DND-41 (cell line): ENCODE results near the gene TBCK.

Experiments
- ATAC-seq: fragments of 200-7000 bp; cut with Tn5 transposase; 3 replicates; pipeline ENCODE4 v1.9.1; 2021; ENCODE audit warnings: low read depth; ENCODE audit not compliant: insufficient read depth
- DNase-seq: peaks from one replicate; pipeline ENCODE4 v3.0.0-alpha.2; 2020
- H2AFZ ChIP-seq: 2 replicates; pipeline ENCODE4 v1.6.0; 2012; ENCODE audit warnings: low read depth, low read length
- H3K27ac ChIP-seq: 2 replicates; pipeline ENCODE4 v1.5.1; 2012; ENCODE audit warnings: low read length, inconsistent platforms
- H3K27me3 ChIP-seq: fragments of 200-600 bp; sonication (generic); 2 replicates; pipeline ENCODE4 v1.6.0; 2012; ENCODE audit warnings: low read length, mild to moderate bottlenecking, inconsistent platforms; ENCODE audit not compliant: insufficient read depth, poor library complexity
- H3K36me3 ChIP-seq: 2 replicates; pipeline ENCODE4 v1.5.1; 2012; ENCODE audit warnings: low read length, inconsistent platforms; ENCODE audit not compliant: insufficient read depth
- H3K4me1 ChIP-seq: 2 replicates; pipeline ENCODE4 v1.5.1; 2012; ENCODE audit warnings: mild to moderate bottlenecking, low read length; ENCODE audit not compliant: insufficient read depth
- H3K4me2 ChIP-seq: 2 replicates; pipeline ENCODE4 v1.6.0; 2012; ENCODE audit warnings: mild to moderate bottlenecking, moderate library complexity, low read length, inconsistent platforms; ENCODE audit not compliant: insufficient read depth
- H3K4me3 ChIP-seq, 2 experiments: fragments of 200-600 bp in 1 of 2; shearing (Covaris generic) in 1 of 2; 2 replicates each; pipeline ENCODE4 v1.5.1; 2012 to 2016; ENCODE audit warnings: inconsistent platforms in 2 of 2, low read length in 2 of 2, mild to moderate bottlenecking in 2 of 2, low read depth in 1 of 2, moderate library complexity in 1 of 2
- H3K79me2 ChIP-seq: 2 replicates; pipeline ENCODE4 v1.6.0; 2012; ENCODE audit warnings: low read length, inconsistent platforms; ENCODE audit not compliant: insufficient read depth
- H3K9ac ChIP-seq: 2 replicates; pipeline ENCODE4 v1.6.0; 2012; ENCODE audit warnings: low read depth, mild to moderate bottlenecking, inconsistent platforms, low read length, moderate library complexity
- H3K9me3 ChIP-seq: 2 replicates; pipeline ENCODE4 v1.5.1; 2012; ENCODE audit warnings: low read length, moderate library complexity, mild to moderate bottlenecking, inconsistent platforms; ENCODE audit not compliant: insufficient read depth, severe bottlenecking
- H4K20me1 ChIP-seq: 2 replicates; pipeline ENCODE4 v1.6.0; 2012; ENCODE audit warnings: low read length; ENCODE audit not compliant: insufficient read depth
- EZH2 ChIP-seq: IDR thresholded peaks from 3 replicates; pipeline ENCODE4 v1.6.1; 2012; ENCODE audit warnings: borderline replicate concordance, low read depth, mild to moderate bottlenecking, moderate library complexity, low read length, inconsistent platforms; ENCODE audit not compliant: severe bottlenecking
- TF ChIP-seq, protein P1 (sequence below): IDR thresholded peaks from 2 replicates; pipeline ENCODE4 v1.5.1; 2012; ENCODE audit warnings: borderline replicate concordance, low read length, moderate library complexity, mild to moderate bottlenecking; ENCODE audit not compliant: poor library complexity, severe bottlenecking; ENCODE audit errors: extremely low read depth

Gene TBCK

DNA sequence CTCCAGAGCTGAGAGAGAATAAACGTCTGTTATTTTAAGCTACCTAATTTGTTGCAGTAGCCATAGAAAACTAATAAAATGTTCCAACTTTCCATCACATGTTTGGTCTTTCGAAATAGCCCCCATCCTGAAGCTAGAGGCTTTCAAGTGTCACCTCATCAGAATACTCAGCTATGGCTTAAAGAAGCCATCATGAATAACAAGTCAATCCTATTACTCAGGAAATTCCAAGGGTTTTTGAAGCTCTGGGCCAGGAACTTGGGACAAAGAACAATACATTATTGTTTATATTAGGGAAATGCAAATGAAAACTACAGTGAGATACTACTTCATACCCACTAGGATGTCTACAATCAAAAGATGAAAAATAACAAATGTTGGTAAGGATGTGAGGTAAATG is 42.2 kb downstream of the TBCK start:
- no peaks in the 10 kb centered on the region for H3K4me1 ChIP-seq
- no peak overlapping the region for H2AFZ ChIP-seq
- TF ChIP-seq, protein P1, sequence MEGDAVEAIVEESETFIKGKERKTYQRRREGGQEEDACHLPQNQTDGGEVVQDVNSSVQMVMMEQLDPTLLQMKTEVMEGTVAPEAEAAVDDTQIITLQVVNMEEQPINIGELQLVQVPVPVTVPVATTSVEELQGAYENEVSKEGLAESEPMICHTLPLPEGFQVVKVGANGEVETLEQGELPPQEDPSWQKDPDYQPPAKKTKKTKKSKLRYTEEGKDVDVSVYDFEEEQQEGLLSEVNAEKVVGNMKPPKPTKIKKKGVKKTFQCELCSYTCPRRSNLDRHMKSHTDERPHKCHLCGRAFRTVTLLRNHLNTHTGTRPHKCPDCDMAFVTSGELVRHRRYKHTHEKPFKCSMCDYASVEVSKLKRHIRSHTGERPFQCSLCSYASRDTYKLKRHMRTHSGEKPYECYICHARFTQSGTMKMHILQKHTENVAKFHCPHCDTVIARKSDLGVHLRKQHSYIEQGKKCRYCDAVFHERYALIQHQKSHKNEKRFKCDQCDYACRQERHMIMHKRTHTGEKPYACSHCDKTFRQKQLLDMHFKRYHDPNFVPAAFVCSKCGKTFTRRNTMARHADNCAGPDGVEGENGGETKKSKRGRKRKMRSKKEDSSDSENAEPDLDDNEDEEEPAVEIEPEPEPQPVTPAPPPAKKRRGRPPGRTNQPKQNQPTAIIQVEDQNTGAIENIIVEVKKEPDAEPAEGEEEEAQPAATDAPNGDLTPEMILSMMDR, result no peak
- TF ChIP-seq EZH2, result no peak
- no peak overlapping the region for H3K4me2 ChIP-seq
- H3K27me3 ChIP-seq, result no peaks in the 10 kb centered on the region
- H3K4me3 ChIP-seq, result no peak overlapping the region
- H3K36me3 ChIP-seq, result no peaks in the 10 kb centered on the region
- H3K79me2 ChIP-seq, result no peaks in the 10 kb centered on the region
- H4K20me1 ChIP-seq, result no peaks in the 10 kb centered on the region
- ATAC-seq (no peak), DNase-seq (no peak)
- no peak overlapping the region for H3K9ac ChIP-seq
- H3K9me3 ChIP-seq, result no peaks in the 10 kb centered on the region
- no peak overlapping the region for H3K27ac ChIP-seq

DNA sequence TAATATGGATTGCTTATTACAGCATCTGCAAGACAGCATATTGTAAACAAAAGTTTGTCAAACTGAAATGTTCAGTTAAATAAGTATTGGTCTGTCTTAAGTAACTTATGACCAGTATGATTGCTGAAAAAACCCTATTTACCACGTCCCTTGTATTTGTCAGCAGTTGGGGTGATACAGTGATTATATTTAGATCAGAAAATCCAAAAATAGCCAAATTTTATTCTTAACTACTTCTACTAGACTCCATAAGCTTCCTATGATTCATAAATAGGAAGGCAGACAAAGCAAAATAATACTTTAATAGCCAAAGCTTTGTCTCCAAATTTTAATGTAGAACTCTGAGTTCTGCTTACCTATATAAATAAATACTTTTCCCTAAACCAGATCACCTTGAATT is 45.3 kb downstream of the TBCK start:
- TF ChIP-seq, protein P1, result no peak
- no peak for TF ChIP-seq EZH2
- Histone ChIP-seq H3K9me3 (no peaks in the 10 kb centered on the region), H3K4me2 (no peak overlapping the region), H2AFZ (no peak overlapping the region), H3K4me3 (no peak overlapping the region), H4K20me1 (no peaks in the 10 kb centered on the region), H3K36me3 (no peaks in the 10 kb centered on the region), H3K79me2 (no peaks in the 10 kb centered on the region), H3K27ac (no peak overlapping the region), H3K9ac (no peak overlapping the region), H3K4me1 (no peaks in the 10 kb centered on the region), H3K27me3 (no peaks in the 10 kb centered on the region)
- ATAC-seq (no peak), DNase-seq (no peak)

DNA sequence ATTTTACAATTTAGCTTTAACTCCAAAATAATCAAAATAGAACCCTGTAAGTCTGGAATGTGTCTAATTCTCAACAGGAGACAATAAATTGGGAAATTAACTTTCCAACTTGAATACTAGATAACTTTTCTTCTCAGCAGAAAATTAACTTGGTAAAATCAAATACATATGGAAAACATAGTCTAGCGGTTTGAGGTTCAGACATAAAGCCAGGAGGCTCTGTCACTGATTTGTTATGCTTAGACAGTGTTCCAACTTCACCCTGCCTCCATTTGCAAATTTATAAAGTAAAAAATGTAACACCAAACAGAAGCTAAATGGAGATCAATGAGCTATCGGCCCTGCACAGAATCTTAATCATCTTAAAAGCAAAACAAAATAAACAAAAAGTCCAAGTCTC is 46.3 kb downstream of the TBCK start:
- Histone ChIP-seq H3K9me3 (no peaks in the 10 kb centered on the region), H3K9ac (no peak overlapping the region), H3K36me3 (no peaks in the 10 kb centered on the region), H3K27me3 (no peaks in the 10 kb centered on the region), H2AFZ (no peak overlapping the region), H3K4me2 (no peak overlapping the region), H4K20me1 (no peaks in the 10 kb centered on the region), H3K79me2 (no peaks in the 10 kb centered on the region), H3K4me3 (no peak overlapping the region), H3K4me1 (no peaks in the 10 kb centered on the region), H3K27ac (no peak overlapping the region)
- ATAC-seq (no peak), DNase-seq (no peak)
- TF ChIP-seq, protein P1, result no peak
- no peak for TF ChIP-seq EZH2

DNA sequence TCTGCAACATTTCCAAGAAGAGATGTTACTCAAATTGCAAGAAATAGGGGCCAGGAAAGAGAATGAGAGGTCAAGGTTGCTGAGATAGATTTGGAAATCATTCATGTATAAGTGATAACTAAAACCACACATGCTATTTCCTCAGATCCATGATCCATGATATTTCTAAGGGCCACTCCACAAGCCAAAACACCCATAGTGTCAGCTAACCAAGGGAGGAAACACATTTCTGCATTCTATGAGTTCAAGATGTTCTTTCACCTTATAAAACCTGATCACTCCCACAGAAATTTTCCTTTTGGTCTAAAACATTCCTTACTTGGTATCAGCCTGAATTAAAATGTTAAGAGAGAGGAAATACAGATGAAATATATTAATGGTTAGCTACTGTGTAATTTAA is 47.2 kb downstream of the TBCK start:
- H3K4me2 ChIP-seq, result no peak overlapping the region
- no peaks in the 10 kb centered on the region for H3K36me3 ChIP-seq
- no peaks in the 10 kb centered on the region for H3K9me3 ChIP-seq
- no peak for ATAC-seq
- no peaks in the 10 kb centered on the region for H3K79me2 ChIP-seq
- no peak overlapping the region for H3K4me3 ChIP-seq
- H3K27me3 ChIP-seq, result no peaks in the 10 kb centered on the region
- H3K9ac ChIP-seq, result no peak overlapping the region
- no peaks in the 10 kb centered on the region for H3K4me1 ChIP-seq
- H2AFZ ChIP-seq, result no peak overlapping the region
- H4K20me1 ChIP-seq, result no peaks in the 10 kb centered on the region
- TF ChIP-seq, protein P1, result no peak
- no peak for TF ChIP-seq EZH2
- H3K27ac ChIP-seq, result no peak overlapping the region
- DNase-seq, result no peak
